SK-MEL-5 (cell line): ENCODE measurements around the gene AFG1L. TPM values are rescaled to one million over a fixed set of nuclear protein-coding genes. Genes with fewer than 3 reads are reported as not detected.
"Not testable (repeated sequence)": the region's sequence is repeated elsewhere in the genome, so short reads cannot be mapped to it uniquely, and the experiment has no call there.

Experiments used
- DNase-seq: peaks from one replicate; pipeline ENCODE4 v3.0.0-alpha.2; 2016; ENCODE audit warnings: low read depth, low spot score
- in situ Hi-C: cut with HindIII; loops from 2 replicates; pipeline ENCODE4 v1.10.0; 2016; ENCODE audit warnings: low sequenced_read_pairs, high pct_unique_total_duplicates, low pct_unique_long_range_greater_than_20kb
- total RNA-seq: library from RNA; depleted of rRNA; stranded (reverse); fragments of >200 nt; shearing (Covaris generic); gene quantifications from 2 replicates; pipeline ENCODE4 v1.2.3, GENCODE V29; 2014

AFG1L gene
- total RNA-seq, 1 experiment from 2014 or later = 2.4 TPM

DNA sequence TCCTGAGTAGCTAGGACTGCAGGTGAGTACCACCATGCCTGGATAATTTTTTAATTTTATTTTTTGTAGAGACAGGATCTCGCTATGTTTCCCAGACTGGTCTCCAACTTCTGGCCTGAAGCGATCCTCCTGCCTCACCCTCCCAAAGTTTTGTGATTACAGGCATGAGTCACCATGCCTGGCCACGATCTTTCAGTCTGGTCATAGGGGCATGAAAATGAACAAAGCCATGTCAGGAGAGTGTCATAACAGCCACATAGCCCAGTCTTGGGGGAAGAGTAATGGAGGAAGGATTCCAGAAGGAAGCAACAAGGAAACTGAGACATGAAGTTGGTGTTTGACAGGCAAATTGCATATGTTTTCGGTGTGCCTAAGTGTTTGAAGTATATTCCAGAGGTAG, 17.0 kb upstream of the AFG1L start:
- DNase-seq = no peak
- in situ Hi-C loops = no loop called here

DNA sequence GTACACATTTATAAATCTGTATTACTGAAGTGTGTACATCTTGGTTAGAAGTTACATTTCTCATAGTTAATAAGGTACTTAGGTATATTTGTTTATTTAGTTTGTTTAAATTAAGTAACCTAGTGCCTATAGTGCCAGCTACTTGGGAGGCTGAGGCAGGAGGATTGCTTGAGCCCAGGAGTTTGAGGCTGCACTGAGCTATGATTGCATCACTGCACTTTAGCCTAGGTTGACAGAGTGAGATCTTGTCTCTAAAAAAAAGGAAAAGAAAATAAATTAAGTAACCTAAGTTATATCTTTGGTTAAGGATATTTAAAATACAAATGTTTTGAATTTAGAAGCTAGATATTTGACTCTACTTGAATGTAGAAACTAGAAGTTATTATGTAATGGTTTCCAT, 9.5 kb upstream of the AFG1L start:
- in situ Hi-C loops = no loop called here
- no peak for DNase-seq

DNA sequence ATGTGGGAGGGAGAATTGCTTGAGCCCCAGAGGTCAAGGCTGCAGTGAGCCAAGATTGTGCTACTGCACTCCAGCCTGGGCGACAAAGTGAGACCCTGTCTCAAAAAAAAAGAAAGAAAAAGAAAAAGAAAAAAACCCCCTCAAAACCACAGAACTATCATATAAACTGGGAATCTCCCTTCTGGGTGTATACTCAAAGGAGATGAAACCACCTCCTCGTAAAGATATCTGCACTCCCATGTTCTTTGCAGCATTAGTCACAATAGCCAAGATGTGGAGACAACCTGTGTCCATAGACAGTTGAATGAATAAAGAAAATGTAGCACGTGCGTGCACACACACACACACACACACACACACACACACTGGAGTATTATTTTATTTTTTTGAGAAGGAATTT, 8.5 kb upstream of the AFG1L start:
- DNase-seq = no peak
- in situ Hi-C loops = no loop called here

DNA sequence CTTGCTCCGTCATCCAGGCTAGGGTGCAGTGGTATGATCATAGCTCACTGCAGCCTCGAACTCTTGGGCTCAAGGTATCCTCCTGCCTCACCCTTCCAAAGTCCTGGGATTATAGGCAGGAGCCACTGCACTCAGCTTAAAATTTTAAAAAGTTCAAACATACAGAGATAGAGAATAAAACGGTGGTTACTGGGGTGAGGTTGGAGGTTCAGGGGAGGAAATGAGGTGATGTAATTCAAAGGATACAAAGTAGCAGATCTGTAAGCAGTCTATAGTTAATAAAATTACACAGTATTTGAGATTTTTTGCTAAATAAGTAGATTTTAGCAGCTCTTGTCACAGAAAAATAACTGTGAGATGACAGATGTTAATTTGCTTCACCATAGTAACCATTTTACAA, 7.5 kb upstream of the AFG1L start:
- no peak for DNase-seq
- in situ Hi-C loops = no loop called here

DNA sequence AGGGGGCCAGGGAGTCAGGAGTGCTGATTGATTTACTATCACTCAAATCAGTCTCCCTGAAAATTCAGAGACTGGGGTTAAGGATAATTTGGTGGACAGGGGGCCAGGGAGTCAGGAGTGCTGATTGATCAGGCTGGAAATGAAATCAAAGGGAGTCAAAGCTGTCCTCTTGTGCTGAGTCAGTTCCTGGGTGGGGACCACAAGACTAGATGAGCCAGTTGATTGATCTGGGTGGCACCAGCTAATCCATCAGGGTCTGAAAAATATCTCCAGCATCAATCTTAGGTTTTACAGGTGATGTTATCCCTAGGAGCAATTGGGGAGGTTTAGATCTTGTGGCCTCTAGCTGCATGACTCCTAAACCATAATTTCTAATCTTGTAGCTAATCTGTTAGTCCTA, 6.1 kb upstream of the AFG1L start:
- no peak for DNase-seq
- in situ Hi-C loops = no loop called here

DNA sequence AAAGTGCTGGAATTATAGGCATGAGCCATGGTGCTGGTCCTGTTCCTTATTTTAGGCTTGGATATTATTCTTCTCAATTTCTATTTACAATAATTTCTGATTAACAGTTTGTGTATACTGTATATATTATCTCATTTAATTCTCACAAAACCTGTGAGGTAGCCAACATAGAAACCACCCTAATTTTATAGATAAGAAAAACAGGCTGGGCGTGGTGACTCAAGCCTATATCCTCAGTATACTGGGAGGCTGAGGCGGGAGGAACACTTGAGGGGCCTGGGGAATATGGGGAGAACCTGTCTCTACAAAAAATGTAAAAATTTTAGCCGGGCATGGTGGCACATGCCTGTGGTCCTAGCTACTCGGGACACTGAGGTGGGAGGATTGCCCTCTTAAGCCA, 3.8 kb upstream of the AFG1L start:
- in situ Hi-C loops = no loop called here
- DNase-seq = no peak

DNA sequence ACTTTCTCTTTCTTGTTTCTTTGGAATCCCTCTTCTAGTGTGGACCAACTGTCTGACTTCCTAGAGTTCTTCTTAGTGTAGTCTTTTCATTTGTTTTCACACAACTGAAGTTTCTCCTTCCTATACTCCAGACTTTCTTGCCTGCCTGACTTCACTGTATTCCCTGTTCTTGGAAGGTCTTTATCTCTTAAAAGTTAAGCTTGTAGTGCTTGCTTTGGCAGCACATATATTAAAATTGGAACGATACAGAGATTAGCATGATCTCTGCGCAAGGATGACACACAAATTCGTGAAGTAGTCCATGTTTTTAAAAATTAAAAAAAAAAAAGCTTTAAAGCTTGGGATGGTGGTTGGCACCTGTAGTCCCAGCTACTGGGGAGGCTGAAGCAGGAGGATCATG, 2.3 kb upstream of the AFG1L start:
- in situ Hi-C loops, DNase-seq: not testable (repeated sequence)

DNA sequence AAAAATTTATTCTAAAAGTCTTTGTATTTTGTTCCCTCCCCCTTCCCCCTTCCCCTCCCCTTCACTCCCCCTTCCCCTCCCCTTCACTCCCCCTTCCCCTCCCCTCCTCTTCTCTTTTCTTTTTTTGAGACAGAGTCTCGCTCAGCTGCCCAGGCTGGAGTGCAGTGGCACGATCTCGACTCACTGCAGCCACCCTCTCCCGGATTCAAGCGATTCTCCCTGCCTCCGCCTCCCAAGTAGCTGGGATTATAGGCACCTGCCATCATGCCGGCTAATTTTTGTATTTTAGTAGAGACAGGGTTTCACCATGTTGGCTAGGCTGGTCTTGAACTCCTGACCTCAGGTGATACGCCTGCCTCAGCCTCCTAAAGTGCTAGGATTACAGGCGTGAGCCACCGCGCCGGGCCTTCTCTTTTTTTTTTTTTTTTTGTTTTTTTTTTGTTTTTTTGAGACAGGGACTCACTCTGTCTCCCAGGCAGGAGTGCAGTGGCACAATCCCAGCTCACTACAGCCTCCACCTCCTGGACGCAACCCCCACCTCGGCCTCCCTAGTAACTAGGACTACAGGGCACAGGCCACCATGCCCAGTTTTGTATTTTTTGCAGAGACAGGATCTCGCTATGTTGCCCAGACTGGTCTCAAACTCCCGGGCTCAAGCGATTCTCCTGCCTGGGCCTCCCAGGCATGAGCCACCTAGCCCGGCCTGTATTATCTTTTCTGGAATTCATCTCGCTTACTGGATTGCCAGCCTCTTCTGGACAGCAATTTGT, 1.1 kb upstream of the AFG1L start:
- no peak for DNase-seq
- in situ Hi-C loops = no loop called here

DNA sequence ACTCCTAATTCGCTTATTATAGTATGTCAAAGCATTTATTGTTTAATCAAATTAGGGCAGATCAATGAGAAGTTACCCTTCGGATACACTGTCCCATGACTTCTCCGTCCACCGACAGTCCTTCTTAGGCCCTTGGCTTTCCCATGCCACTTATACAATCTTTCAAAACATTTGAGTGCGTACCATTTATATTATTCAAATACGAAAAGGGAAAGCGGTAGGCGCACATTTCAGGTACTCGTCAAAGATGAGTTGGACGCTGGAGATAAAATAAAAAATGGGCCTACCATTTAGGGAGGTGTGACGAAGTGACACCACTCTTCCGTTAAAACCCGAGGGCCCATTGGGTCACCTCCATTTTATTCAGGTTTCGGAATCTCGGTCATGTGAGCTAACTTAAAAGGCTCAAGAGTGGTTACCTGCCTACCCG, 542 bp upstream of the AFG1L start:
- in situ Hi-C loops = no loop called here
- no peak for DNase-seq

DNA sequence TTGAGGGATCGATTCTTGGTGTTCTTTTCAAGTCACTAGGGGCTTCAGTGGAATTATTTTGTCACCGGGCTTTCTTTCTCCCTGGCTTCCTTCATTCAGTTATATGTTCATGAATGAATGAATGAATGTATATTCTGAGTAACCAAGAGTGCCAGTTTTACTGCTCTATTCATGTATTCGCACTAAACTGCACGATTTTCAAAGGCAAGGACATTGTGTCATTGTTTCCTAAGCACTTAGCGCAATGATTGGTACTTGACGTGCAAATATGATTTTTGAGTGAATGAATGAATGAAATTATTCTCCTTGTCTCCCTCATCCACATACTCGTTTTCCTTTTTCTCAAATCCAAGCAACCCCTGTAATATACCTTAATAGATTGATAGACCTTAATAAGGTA, 822 bp downstream of the AFG1L start:
- in situ Hi-C loops = no loop called here
- DNase-seq = peak; percentile 14

DNA sequence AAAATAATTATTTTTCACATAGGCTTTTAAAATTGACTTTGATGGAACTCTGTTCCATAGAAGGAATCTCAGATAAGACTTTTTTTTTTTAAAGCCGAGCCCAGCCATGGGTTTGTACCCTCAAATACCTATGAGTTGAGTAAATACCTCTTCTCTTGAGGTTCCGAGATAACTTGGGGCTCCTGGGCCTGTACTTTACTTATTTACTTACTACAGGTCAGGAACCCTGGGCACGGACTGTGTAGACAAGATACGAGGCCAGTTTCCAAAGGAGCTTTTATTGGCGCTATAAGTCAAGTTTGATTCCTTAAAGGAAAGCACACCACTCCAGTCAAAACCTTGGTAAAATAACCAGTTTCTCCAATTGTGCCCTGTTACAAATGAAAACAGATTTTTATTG, 7.5 kb downstream of the AFG1L start:
- in situ Hi-C loops = no loop called here
- no peak for DNase-seq

DNA sequence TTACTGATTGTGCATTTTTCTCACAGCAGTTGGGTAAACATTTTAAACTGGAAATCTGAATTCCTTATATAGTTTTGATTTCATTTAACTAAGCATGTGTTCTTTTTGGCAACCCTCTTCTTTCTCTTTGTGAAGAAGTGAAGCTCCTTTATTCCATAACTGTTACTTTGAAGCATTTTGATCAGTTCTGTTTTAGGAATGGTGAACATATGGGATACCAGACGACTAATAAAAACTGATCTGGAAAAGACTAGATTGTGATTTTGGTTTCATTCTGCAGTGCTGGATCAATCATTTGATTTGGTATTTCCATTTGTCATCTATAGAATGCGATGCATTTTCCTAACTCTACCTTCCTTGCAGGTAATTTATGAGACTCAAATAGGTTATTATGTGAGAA, 9.8 kb downstream of the AFG1L start:
- in situ Hi-C loops = no loop called here
- no peak for DNase-seq

DNA sequence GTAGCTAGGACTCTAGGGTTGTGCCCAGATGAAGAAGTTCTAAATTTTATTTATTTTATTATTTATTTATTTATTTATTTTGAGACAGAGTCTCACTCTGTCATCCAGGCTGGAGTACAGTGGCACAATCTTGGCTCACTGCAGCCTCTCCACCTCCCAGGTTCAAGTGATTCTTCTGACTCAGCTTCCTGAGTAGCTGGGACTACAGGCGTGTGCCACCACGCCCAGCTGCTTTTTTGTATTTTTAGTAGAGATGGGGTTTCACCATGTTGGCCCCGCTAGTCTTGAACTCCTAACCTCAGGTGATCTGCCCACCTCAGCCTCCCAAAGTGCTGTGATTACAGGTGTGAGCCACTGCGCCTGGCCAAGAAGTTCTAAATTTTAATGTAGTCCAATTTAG, 13.8 kb downstream of the AFG1L start:
- in situ Hi-C loops, DNase-seq: not testable (repeated sequence)

DNA sequence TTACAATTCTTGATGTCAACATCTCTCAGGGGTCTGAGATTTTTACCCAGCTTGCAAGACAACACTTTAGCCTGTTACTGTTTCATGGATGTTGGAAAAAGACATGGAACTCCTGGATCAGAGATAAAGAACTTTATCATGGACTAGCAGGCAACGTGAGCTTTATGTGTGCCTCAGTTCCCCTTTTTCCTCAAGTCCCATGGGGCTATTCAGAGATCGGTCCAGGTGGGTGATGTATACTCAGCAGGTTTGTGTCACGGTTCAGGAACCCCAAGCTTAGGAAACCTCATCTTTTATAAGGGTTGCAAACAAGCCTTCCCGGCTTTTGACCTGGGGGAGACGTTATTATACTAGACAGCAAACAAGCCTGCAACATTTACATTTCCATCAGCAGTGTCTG, 15.0 kb downstream of the AFG1L start:
- DNase-seq = no peak
- in situ Hi-C loops = no loop called here

DNA sequence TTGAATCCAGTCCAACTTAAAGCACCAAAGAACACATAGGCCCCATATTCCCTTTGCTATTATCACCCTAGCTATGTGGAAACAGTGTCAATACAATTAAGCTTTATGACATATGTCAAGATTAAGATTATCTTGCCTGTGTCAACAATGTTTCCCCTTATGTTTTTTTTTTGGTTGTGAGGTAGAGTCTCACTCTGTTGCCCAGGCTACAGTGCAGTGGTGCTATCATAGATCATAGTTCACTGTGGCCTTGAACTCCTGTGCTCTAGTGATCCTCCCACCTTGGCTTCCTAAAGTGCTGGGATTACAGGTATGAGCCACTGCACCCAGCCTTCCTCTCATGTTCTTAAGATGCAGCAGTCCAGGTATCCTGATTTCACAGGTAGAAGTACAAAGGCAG, 17.8 kb downstream of the AFG1L start:
- no peak for DNase-seq
- in situ Hi-C loops = no loop called here

DNA sequence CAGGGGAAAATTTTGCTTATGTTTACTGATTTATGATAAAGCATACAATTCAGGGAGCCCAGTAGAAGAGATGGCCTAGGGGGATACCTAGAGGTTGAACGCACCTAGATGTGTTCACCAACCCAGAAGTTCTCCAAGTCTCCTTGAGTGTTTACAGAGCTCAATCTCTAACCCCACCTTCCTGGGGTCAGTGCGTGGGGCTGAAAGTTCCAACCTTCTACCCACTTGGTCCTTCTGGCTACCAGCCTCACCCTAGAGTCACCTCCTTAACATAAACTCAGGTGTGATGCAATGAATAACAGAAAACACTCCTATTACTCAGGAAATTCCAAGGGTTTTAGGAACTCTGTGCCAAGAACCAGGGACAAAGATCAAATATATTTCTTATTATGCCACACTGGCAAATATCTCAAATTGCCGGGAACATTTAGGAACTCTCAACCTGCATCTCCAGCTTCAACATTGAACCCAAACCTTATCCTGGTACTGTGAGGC, 26.4 kb downstream of the AFG1L start:
- in situ Hi-C loops = no loop called here
- DNase-seq = no peak

DNA sequence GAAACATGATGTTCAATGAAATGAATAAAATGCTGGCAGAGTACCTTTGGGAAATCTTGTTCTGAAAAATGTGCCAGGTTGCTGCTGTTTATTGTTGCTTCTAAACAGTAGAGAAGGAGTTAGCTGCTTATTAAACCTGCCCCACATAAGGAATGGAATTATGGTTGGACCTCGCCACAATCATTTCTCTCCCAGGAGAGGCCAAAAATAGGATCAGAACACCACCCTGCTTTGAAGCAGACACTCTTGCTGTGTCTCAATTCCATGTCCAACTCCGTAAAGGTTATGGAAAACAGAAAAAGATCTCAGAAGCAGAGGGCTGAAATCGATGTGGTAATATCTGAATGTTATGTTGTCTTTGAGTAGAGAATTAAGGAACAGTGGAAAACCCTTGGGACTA, 27.9 kb downstream of the AFG1L start:
- in situ Hi-C loops = no loop called here

DNA sequence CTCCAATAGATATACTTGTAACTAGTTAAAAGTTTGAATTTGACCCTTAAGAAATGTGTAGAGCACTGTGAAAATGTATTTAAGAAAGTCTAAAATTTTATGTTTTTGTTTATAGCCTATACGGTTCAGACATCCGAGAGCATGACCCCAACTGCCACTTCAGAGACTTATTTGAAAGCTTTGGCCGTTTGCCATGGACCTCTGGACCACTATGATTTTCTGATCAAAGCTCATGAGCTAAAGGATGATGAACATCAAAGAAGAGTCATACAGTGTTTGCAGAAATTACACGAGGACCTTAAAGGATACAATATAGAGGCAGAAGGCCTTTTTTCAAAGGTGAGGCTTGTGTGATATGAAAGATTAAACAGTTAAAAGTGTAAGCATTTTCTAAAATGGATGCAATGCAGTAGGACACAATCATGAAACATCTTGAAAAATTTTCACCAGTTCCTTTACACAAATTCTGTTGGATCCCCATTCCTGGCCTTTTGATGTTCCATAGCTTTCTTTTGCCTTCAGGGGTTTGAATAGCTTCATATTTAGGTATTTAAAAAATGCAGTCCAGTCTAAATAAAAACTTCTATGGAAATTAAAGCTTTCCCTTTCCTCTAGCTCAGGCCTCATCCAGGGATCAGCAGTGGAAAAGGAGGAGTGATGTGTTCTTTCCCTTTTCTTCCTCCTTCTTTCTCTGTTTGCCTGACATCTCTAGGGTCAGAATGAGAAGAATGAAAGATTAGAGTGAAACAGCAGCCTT, 29.0 kb downstream of the AFG1L start:
- in situ Hi-C loops = no loop called here

More for the DNA sequence above, 27.9 kb downstream of the AFG1L start:
- no peak for DNase-seq

DNA sequence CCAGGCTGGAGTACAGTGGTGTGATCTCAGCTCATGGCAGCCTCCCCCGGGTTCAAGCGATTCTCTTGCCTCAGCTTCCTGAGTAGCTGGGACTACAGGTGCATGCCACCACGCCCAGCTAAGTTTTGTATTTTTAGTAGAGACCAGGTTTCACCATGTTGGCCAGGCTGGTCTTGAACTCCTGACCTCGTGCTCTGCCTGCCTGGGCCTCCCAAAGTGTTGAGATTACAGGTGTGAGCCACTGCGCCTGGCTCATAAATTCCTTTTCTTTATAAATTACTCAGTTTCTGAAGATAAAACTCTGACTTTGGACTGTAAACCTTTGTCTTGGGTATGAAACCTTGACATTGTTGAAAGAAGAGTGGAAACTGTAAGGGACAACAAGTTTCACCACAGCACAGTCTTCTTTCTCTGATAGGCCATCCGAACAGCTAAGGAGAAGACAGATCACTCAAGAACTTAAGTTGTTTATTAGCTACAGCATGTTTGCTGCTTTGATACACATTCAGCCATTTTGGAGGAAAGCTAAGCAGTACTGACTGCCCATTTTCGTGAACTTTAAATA, 35.4 kb downstream of the AFG1L start:
- in situ Hi-C loops, DNase-seq: not testable (repeated sequence)

More for the DNA sequence above, 29.0 kb downstream of the AFG1L start:
- DNase-seq = no peak
